Activated CD8-positive, alpha-beta T cell treated with anti-CD3 and anti-CD28 coated beads for 36 hours (primary cell): ENCODE measurements around the gene EHMT1. TPM values are rescaled to one million over a fixed set of nuclear protein-coding genes. Genes with fewer than 3 reads are reported as not detected.
"Not testable (repeated sequence)": the region's sequence is repeated elsewhere in the genome, so short reads cannot be mapped to it uniquely, and the experiment has no call there.

Source experiments
- ATAC-seq: fragments of 200-7000 bp; cut with Tn5 transposase; one replicate; pipeline ENCODE4 v1.10.0; 2021; ENCODE audit warnings: mild to moderate bottlenecking, moderate library complexity
- CTCF ChIA-PET: fragments of 350-600 bp; sonication (Branson Sonifier 250); formaldehyde crosslinking; loops from one replicate; lab custom pipeline; 2021; ENCODE audit warnings: antibody characterized with exemption; lab: Charles Lee
- POLR2A ChIA-PET: fragments of 350-600 bp; sonication (Branson Sonifier 250); formaldehyde crosslinking; loops from one replicate; lab custom pipeline; 2021; ENCODE audit warnings: antibody characterized with exemption; lab: Charles Lee
- DNase-seq: peaks from one replicate; pipeline ENCODE4 v3.0.0-alpha.2; 2020
- H3K27ac Mint-ChIP-seq: one replicate; pipeline ENCODE4 v1.8.0; 2021; ENCODE audit warnings: mild to moderate bottlenecking, mixed read lengths
- H3K27me3 Mint-ChIP-seq: one replicate; pipeline ENCODE4 v1.8.0; 2021; ENCODE audit warnings: mixed read lengths
- H3K36me3 Mint-ChIP-seq: one replicate; pipeline ENCODE4 v1.8.0; 2021; ENCODE audit warnings: low read depth, mixed read lengths
- H3K4me1 Mint-ChIP-seq: one replicate; pipeline ENCODE4 v1.8.0; 2021; ENCODE audit warnings: low read depth, mixed read lengths
- H3K4me3 Mint-ChIP-seq: one replicate; pipeline ENCODE4 v1.8.0; 2021; ENCODE audit warnings: mild to moderate bottlenecking, moderate library complexity, mixed read lengths
- H3K9me3 Mint-ChIP-seq: one replicate; pipeline ENCODE4 v1.8.0; 2021; ENCODE audit warnings: mixed read lengths
- CTCF ChIP-seq: fragments of 200-600 bp; IDR thresholded peaks from one replicate; pipeline ENCODE4 v1.8.0; 2022; ENCODE audit warnings: antibody characterized with exemption, mild to moderate bottlenecking
- intact Hi-C: fragments of 100-400 bp; cut with micrococcal nuclease; formaldehyde crosslinking; loops from one replicate; pipeline ENCODE4 v1.10.0; 2022
- total RNA-seq, 2 experiments: library from RNA; stranded (reverse); gene quantifications; one replicate each; pipeline ENCODE4 v1.2.3, GENCODE V29; 2021

Gene EHMT1
- total RNA-seq, 2 experiments from 2014 or later = 62.1 to 67.1 TPM

- peaks cover 60% of the 10 kb centered on the region for H3K36me3 Mint-ChIP-seq
- no peak for ATAC-seq
- intact Hi-C loops = no loop called here
- peaks cover 5% of the 10 kb centered on the region for H3K4me1 Mint-ChIP-seq
- TF ChIP-seq CTCF = no peak
- no peak for DNase-seq
- H3K4me3 Mint-ChIP-seq = no peak overlapping the region
- H3K27me3 Mint-ChIP-seq = no peaks in the 10 kb centered on the region
- POLR2A ChIA-PET = no interaction called here
- H3K27ac Mint-ChIP-seq = no peak overlapping the region
- H3K9me3 Mint-ChIP-seq = peaks cover 21% of the 10 kb centered on the region
- CTCF ChIA-PET = no interaction called here
Measured at GRCh38 chr9:137733429-137733828, 114.6 kb downstream of the EHMT1 start.

GRCh38 chr9:137734181-137734580, 115.4 kb downstream of the EHMT1 start:
- DNase-seq (no peak), ATAC-seq (no peak)
- no peaks in the 10 kb centered on the region for H3K27me3 Mint-ChIP-seq
- H3K27ac Mint-ChIP-seq = no peak overlapping the region
- H3K9me3 Mint-ChIP-seq = peaks cover 21% of the 10 kb centered on the region
- ChIA-PET POLR2A (no interaction called here), CTCF (interaction anchor here (1.7 kb wide), 1 partner anchor 61 kb away, joined by 5 read pairs; no protein-coding TSS in a partner anchor)
- H3K4me3 Mint-ChIP-seq = no peak overlapping the region
- H3K4me1 Mint-ChIP-seq = peaks cover 5% of the 10 kb centered on the region
- peaks cover 58% of the 10 kb centered on the region for H3K36me3 Mint-ChIP-seq
- TF ChIP-seq CTCF = no peak
- intact Hi-C loops = no loop called here

- CTCF ChIA-PET, POLR2A ChIA-PET, ATAC-seq, H3K27me3 Mint-ChIP-seq, H3K4me3 Mint-ChIP-seq, H3K4me1 Mint-ChIP-seq, H3K27ac Mint-ChIP-seq, DNase-seq, intact Hi-C loops: not testable (repeated sequence)
- peaks cover 33% of the 10 kb centered on the region for H3K36me3 Mint-ChIP-seq
- H3K9me3 Mint-ChIP-seq = peaks cover 12% of the 10 kb centered on the region
Measured at GRCh38 chr9:137738182-137738696, 119.4 kb downstream of the EHMT1 start.

GRCh38 chr9:137738703-137739102, 119.9 kb downstream of the EHMT1 start:
- peaks cover 31% of the 10 kb centered on the region for H3K36me3 Mint-ChIP-seq
- CTCF ChIA-PET = no interaction called here
- H3K4me3 Mint-ChIP-seq = no peak overlapping the region
- no peak for TF ChIP-seq CTCF
- intact Hi-C loops = no loop called here
- peaks cover 2% of the 10 kb centered on the region for H3K4me1 Mint-ChIP-seq
- no peak for ATAC-seq
- POLR2A ChIA-PET = no interaction called here
- no peaks in the 10 kb centered on the region for H3K27me3 Mint-ChIP-seq
- peaks cover 9% of the 10 kb centered on the region for H3K9me3 Mint-ChIP-seq
- H3K27ac Mint-ChIP-seq = no peak overlapping the region
- no peak for DNase-seq

- Mint-ChIP-seq H3K36me3 (peaks cover 26% of the 10 kb centered on the region), H3K9me3 (no peaks in the 10 kb centered on the region), H3K27me3 (no peaks in the 10 kb centered on the region), H3K4me1 (peaks cover 4% of the 10 kb centered on the region), H3K4me3 (no peak overlapping the region), H3K27ac (no peak overlapping the region)
- ChIA-PET POLR2A (no interaction called here), CTCF (no interaction called here)
- intact Hi-C loops = no loop called here
- no peak for DNase-seq
- TF ChIP-seq CTCF = no peak
- no peak for ATAC-seq
Measured at GRCh38 chr9:137739371-137740309, 120.8 kb downstream of the EHMT1 start.
